GM12878 (cell line): ENCODE measurements around the gene TUBB4B. TPM values are rescaled to one million over a fixed set of nuclear protein-coding genes. Genes with fewer than 3 reads are reported as not detected.

Experiments used
- BRCA1 ChIP-seq: IDR thresholded peaks from 2 replicates; pipeline ENCODE4 v1.6.1; 2011; ENCODE audit warnings: low read depth, low read length, improper control_type of control experiment
- HDAC2 ChIP-seq: fragments of 200-600 bp; sonication (generic); IDR thresholded peaks from 2 replicates; pipeline ENCODE4 v1.6.1; 2017
- KDM1A ChIP-seq: fragments of 200-600 bp; sonication (generic); IDR thresholded peaks from 2 replicates; pipeline ENCODE4 v1.6.1; 2016; ENCODE audit warnings: borderline replicate concordance
- NFYB ChIP-seq: IDR thresholded peaks from 2 replicates; pipeline ENCODE4 v1.6.1; 2011; ENCODE audit warnings: low read depth, mild to moderate bottlenecking, low read length, improper control_type of control experiment, moderate library complexity; ENCODE audit not compliant: insufficient read depth
- PKNOX1 ChIP-seq: fragments of 450-650 bp; IDR thresholded peaks from 2 replicates; pipeline ENCODE4 v1.6.1; 2016; ENCODE audit warnings: mild to moderate bottlenecking
- RB1 ChIP-seq: fragments of 450-650 bp; formaldehyde crosslinking; IDR thresholded peaks from 2 replicates; pipeline ENCODE4 v1.6.1; 2017; ENCODE audit warnings: mild to moderate bottlenecking, borderline replicate concordance
- RELA ChIP-seq: fragments of 450-650 bp; IDR thresholded peaks from 2 replicates; pipeline ENCODE4 v1.8.0; 2014; ENCODE audit warnings: borderline replicate concordance; ENCODE audit not compliant: partially characterized antibody
- SIX5 ChIP-seq: IDR thresholded peaks from 2 replicates; pipeline ENCODE4 v1.6.1; 2011; ENCODE audit warnings: mild to moderate bottlenecking, low read depth, low read length, moderate library complexity; ENCODE audit not compliant: severe bottlenecking
- SMAD1 ChIP-seq: fragments of 450-650 bp; IDR thresholded peaks from 2 replicates; pipeline ENCODE4 v1.6.1; 2018; ENCODE audit warnings: mild to moderate bottlenecking, low read depth; ENCODE audit not compliant: partially characterized antibody
- TCF3 ChIP-seq: IDR thresholded peaks from 2 replicates; pipeline ENCODE4 v1.6.1; 2012; ENCODE audit warnings: low read depth, mild to moderate bottlenecking, low read length, borderline replicate concordance; ENCODE audit not compliant: insufficient read depth
- USF2 ChIP-seq: IDR thresholded peaks from 2 replicates; pipeline ENCODE4 v1.6.1; 2011; ENCODE audit warnings: low read depth, low read length, improper control_type of control experiment, borderline replicate concordance
- ZBTB40 ChIP-seq: fragments of 450-650 bp; IDR thresholded peaks from 2 replicates; pipeline ENCODE4 v1.6.1; 2016; ENCODE audit warnings: mild to moderate bottlenecking, moderate library complexity, borderline replicate concordance
- ZNF207 ChIP-seq: fragments of 450-650 bp; IDR thresholded peaks from 2 replicates; pipeline ENCODE4 v1.6.1; 2014; ENCODE audit warnings: antibody characterized with exemption, mild to moderate bottlenecking, borderline replicate concordance
- ZNF384 ChIP-seq: IDR thresholded peaks from 2 replicates; pipeline ENCODE4 v1.6.1; 2012; ENCODE audit warnings: low read depth, mild to moderate bottlenecking, low read length, improper control_type of control experiment, borderline replicate concordance
- ZSCAN29 ChIP-seq: fragments of 450-650 bp; IDR thresholded peaks from 2 replicates; pipeline ENCODE4 v1.6.1; 2017; ENCODE audit warnings: mild to moderate bottlenecking, moderate library complexity
- polyA plus RNA-seq, 11 experiments: library from polyadenylated mRNA; depleted of rRNA in 4 of 11; unstranded in 6 of 11; stranded (reverse) in 5 of 11; fragments of >200 nt; fragmentation: Nextera tagmentation in 4 of 11; fragmentation: Illumina TruSeq in 1 of 11; extraction: Ambion mirVana in 4 of 11; extraction: Trizol in 1 of 11; gene quantifications; 1 replicate in 1 of 11; 2 replicates in 10 of 11; pipeline versions ENCODE4 v1.2.1 to v1.2.3, GENCODE V29; 2011 to 2016; ENCODE audit warnings: inconsistent platforms in 2 of 11, missing spikeins in 2 of 11, low read depth in 1 of 11
- total RNA-seq, 4 experiments: library from RNA; depleted of rRNA in 3 of 4; stranded (reverse); fragments of >200 nt in 3 of 4; fragmentation: Illumina TruSeq in 1 of 4; extraction: Trizol in 1 of 4; gene quantifications; 2 replicates each; pipeline versions ENCODE4 v1.2.1 to v1.2.3, GENCODE V29; 2013 to 2021
- TF ChIP-seq, protein P1 (sequence below): fragments of 450-650 bp; formaldehyde crosslinking; IDR thresholded peaks from 2 replicates; pipeline ENCODE4 v1.5.0; 2022; ENCODE audit warnings: mild to moderate bottlenecking, missing genetic modification characterization
- TF ChIP-seq, protein P2 (sequence below): IDR thresholded peaks from 2 replicates; pipeline ENCODE4 v1.6.1; 2011; ENCODE audit warnings: borderline replicate concordance, low read depth, mild to moderate bottlenecking, moderate library complexity, mixed read lengths, low read length; ENCODE audit not compliant: insufficient read depth; ENCODE audit errors: extremely low read length

Gene TUBB4B
- total and polyA plus RNA-seq, 10 of the 15 experiments (the other 5 are each of a cell fraction or from before 2014, with no cell fraction given) = 23.0 to 532 (median 254) TPM

GRCh38 chr9:137254624-137255447 is 13.7 kb downstream of the TUBB4B start, which contains the start of gene NELFB (continued):
- TF ChIP-seq ZBTB40 (no peak), ZSCAN29 (peak; percentile 85), HDAC2 (no peak), NFYB (no peak), RELA (peak; percentile 80), SIX5 (peak; percentile 80), ZNF384 (no peak), USF2 (no peak), BRCA1 (no peak), ZNF207 (peak; percentile 53; the same call in 1 of the 2 replicates), KDM1A (no peak), RB1 (peak; percentile 90; the same call in 1 of the 2 replicates), TCF3 (peak; percentile 79), PKNOX1 (peak; percentile 39), SMAD1 (no peak)
- TF ChIP-seq, protein P1, sequence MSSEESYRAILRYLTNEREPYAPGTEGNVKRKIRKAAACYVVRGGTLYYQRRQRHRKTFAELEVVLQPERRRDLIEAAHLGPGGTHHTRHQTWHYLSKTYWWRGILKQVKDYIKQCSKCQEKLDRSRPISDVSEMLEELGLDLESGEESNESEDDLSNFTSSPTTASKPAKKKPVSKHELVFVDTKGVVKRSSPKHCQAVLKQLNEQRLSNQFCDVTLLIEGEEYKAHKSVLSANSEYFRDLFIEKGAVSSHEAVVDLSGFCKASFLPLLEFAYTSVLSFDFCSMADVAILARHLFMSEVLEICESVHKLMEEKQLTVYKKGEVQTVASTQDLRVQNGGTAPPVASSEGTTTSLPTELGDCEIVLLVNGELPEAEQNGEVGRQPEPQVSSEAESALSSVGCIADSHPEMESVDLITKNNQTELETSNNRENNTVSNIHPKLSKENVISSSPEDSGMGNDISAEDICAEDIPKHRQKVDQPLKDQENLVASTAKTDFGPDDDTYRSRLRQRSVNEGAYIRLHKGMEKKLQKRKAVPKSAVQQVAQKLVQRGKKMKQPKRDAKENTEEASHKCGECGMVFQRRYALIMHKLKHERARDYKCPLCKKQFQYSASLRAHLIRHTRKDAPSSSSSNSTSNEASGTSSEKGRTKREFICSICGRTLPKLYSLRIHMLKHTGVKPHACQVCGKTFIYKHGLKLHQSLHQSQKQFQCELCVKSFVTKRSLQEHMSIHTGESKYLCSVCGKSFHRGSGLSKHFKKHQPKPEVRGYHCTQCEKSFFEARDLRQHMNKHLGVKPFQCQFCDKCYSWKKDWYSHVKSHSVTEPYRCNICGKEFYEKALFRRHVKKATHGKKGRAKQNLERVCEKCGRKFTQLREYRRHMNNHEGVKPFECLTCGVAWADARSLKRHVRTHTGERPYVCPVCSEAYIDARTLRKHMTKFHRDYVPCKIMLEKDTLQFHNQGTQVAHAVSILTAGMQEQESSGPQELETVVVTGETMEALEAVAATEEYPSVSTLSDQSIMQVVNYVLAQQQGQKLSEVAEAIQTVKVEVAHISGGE = peak; percentile 97
- TF ChIP-seq, protein P2, sequence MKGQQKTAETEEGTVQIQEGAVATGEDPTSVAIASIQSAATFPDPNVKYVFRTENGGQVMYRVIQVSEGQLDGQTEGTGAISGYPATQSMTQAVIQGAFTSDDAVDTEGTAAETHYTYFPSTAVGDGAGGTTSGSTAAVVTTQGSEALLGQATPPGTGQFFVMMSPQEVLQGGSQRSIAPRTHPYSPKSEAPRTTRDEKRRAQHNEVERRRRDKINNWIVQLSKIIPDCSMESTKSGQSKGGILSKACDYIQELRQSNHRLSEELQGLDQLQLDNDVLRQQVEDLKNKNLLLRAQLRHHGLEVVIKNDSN = peak; percentile 15
